SK-N-MC (cell line): Measurements from ENCODE around the gene MAPK8.

Experiments used
- EZH2 ChIP-seq: fragments of 200-600 bp; sonication (generic); IDR thresholded peaks from one replicate; pipeline ENCODE4 v1.6.1; 2017; ENCODE audit warnings: antibody characterized with exemption
- FOXP2 ChIP-seq: optimal IDR thresholded peaks from 2 replicates; pipeline ENCODE3; 2011; ENCODE audit warnings: mild to moderate bottlenecking, moderate library complexity; ENCODE audit not compliant: insufficient read depth; ENCODE audit errors: extremely low read length, control extremely low read depth
- POLR2AphosphoS5 ChIP-seq: IDR thresholded peaks from 2 replicates; pipeline ENCODE4 v1.6.1; 2012; ENCODE audit warnings: mild to moderate bottlenecking, low read depth, low read length, borderline replicate concordance

- TF ChIP-seq EZH2 (no peak), POLR2AphosphoS5 (no peak), FOXP2 (no peak)
These were observed 15.5 kb downstream of the MAPK8 start for GRCh38 chr10:48322017-48322416.
